Activated CD4-positive, alpha-beta T cell treated with anti-CD3 and anti-CD28 coated beads for 4 hours (primary cell): ENCODE data around the gene HTT-AS.
"Not testable (repeated sequence)": the region's sequence is repeated elsewhere in the genome, so short reads cannot be mapped to it uniquely, and the experiment has no call there.

Experiments
- DNase-seq, 2 donors: peaks; one replicate each; pipeline ENCODE4 v3.0.0-alpha.2; 2020

HTT-AS gene

DNA sequence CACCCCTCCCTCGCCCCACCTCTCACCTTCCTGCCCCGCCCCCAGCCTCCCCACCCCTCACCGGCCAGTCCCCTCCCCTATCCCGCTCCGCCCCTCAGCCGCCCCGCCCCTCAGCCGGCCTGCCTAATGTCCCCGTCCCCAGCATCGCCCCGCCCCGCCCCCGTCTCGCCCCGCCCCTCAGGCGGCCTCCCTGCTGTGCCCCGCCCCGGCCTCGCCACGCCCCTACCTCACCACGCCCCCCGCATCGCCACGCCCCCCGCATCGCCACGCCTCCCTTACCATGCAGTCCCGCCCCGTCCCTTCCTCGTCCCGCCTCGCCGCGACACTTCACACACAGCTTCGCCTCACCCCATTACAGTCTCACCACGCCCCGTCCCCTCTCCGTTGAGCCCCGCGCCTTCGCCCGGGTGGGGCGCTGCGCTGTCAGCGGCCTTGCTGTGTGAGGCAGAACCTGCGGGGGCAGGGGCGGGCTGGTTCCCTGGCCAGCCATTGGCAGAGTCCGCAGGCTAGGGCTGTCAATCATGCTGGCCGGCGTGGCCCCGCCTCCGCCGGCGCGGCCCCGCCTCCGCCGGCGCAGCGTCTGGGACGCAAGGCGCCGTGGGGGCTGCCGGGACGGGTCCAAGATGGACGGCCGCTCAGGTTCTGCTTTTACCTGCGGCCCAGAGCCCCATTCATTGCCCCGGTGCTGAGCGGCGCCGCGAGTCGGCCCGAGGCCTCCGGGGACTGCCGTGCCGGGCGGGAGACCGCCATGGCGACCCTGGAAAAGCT, at the start of gene HTT-AS, which contains the start of gene HTT:
TSS of gene HTT-AS (minus strand) at position 461 of the 768 bp plus-strand sequence.
TSS of gene HTT (plus strand) at position 604 of the 768 bp plus-strand sequence. CDS start at position 749, 145 bp downstream.
- peak; percentile 97 to 98 for DNase-seq

GRCh38 chr4:3123181-3123671, 48.9 kb upstream of the HTT-AS start:
- no peak for DNase-seq

DNA sequence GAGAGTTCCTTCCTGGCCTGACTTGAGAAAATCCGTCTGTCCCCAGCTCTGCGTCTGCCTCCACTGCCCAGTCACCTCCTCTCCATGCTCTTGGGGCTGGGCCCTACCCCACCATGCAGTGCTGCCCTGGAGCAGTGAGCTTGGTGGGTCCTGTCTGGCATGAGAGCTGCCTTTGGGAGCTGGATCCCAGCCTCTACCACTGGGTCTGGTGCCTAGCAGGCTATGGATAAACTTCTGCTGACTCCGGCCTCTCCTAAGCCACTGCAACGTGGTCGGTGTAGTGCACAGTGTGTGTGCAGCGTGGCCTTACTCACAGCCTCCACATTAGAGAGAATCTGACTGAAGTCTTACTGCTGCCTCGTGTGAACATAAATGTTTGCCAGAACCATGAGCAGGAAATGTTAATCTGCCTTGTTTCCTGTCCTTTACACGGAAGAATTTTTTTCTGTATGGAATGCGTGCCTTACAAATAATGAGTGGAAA, 47.8 kb upstream of the HTT-AS start:
- no peak for DNase-seq

- no peak for DNase-seq
Measured at GRCh38 chr4:3121596-3121995, 47.3 kb upstream of the HTT-AS start.

DNA sequence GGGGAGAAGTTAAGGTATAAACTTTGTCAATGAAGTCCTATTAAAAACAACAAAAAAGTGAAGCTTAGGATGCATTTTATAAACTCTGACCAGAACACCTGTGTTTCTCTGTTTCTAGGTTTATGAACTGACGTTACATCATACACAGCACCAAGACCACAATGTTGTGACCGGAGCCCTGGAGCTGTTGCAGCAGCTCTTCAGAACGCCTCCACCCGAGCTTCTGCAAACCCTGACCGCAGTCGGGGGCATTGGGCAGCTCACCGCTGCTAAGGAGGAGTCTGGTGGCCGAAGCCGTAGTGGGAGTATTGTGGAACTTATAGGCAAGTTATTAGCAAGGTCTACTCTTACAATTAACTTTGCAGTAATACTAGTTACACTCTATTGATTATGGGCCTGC, 46.8 kb upstream of the HTT-AS start:
- DNase-seq = no peak

- DNase-seq = no peak
Measured at GRCh38 chr4:3119464-3119863, 45.1 kb upstream of the HTT-AS start.

DNA sequence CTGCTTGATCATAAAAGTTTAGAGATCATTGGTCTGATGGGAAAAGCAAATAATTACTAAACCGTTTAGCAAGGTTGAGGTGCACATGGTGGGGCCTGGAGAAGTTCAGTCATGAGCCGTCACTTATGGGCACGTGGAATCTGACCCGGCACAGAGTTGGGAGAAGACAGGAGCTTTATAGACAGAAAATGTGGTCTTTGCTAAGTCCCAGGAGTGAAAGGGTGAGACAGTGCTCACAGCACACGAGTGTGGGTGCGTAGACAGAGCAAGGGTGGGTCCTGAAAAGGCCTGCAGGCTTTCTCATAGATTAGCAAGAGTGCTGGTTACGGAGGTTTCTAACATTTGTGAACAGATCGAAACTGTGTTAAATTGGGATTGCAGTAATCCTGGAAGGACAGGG, 44.0 kb upstream of the HTT-AS start:
- DNase-seq = no peak

- no peak for DNase-seq
Measured at GRCh38 chr4:3116955-3117354, 42.6 kb upstream of the HTT-AS start.

- no peak for DNase-seq
Measured at GRCh38 chr4:3115637-3116270, 41.4 kb upstream of the HTT-AS start.

DNA sequence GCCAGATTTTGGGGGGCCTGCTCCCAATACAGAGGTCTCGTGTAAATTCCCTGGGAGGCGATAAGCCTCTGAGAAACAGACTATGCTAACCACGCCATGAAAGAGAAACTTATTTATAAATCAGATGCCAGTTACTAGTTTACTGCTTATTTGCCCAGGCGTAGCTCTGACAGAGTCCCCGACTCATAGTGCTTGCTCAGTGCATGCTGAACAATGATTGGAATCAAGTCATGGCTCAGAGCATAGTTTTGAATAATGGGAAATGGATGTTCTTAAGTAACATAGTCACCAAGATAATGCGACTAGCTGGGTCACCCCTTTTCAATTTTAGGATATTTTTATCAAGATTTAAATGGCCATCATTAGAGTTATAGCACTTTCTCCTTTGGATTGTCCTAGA, 40.0 kb upstream of the HTT-AS start:
- no peak for DNase-seq

DNA sequence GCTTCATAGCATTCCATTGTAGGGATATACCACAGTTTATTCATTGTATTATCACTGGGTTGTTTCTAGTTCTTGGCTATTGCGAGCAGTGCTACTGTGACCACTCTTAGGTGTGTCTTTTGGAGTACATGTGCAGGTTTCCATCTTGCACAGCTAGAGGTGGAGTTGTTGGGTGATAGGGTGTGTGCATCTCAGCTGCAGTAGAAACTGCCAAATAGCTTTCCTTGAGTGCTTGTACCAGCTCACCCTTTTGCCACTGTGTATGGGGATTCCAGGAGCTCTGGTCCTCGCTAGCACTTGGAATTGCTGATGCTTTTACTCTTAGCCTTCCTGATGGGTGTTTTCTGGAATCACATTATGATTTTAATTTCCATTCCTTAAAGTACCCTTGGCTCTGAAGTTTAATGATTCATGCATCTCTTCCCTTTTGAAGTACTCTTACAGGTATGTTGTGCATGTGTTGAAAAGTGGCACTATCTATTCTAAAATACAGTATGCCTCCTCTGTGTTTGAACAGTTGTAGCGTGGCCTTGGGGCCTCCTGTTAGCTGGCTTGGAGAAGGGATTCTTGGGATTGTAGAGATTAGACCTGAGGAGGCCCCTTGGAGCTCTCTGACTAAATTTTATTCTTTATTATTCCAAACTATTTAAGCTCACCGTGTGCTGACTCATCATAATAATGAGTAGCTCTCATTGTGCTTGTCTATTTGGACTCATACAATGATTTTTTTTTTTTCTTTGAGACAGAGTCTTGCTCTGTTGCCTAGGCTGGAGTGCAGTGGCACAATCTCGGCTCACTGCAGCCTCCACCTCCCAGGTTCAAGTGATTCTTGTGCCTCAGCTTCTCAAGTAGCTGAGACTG, 38.5 kb upstream of the HTT-AS start:
- no peak for DNase-seq

- DNase-seq = no peak
Measured at GRCh38 chr4:3112201-3112600, 37.9 kb upstream of the HTT-AS start.

DNA sequence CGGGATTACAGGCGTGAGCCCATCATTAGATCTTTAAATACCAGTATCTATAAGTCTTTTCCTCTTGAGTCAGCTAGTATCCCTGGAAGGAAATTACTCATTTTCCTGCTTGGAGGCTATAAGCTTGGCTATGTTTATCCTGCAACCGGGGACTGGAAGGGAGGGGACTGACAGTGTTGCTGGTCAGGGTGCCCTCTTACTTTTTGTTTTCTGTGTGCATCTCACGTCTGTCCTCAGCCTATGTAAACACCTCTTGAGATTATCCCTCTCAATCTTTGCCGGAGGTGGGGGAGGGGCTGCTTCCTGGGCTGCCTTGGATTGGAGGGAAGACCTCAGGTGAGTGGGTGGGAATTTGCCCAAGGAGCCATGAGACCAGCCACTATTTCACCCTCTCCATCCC, 37.1 kb upstream of the HTT-AS start:
- DNase-seq = no peak

DNA sequence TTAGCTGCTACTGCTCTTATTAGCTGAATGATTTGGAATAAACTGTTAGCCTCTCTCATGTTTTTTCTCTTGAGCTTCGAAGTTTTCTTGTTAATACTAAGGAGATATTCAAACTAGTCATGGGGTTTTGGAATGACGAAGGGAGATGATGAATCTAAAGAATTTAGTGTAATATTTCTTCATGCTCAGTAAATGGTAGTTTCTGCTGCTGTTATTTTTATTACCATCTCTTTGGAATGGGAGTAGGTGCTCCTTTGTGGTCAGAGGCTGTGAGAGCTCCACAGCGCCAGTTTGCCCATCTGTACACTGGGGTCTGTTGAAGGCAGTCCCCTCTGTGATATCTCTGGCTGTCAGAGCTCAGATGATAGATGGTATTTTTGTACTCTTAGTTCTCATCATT, 33.9 kb upstream of the HTT-AS start:
- no peak for DNase-seq

- no peak for DNase-seq
Measured at GRCh38 chr4:3107691-3108121, 33.4 kb upstream of the HTT-AS start.

DNA sequence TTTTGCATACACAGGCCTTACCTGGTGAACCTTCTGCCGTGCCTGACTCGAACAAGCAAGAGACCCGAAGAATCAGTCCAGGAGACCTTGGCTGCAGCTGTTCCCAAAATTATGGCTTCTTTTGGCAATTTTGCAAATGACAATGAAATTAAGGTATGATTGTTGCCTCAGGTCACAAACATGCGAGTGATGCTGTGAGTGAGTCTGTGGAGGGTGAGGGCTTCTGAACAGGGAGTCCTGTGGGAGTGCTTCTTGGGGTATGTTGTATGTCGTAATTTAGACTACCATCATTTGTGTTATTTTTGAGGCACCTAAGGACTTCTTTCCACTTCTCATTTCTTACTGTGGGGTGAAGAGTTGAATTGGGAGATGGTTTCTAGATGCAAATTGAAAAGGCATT, 32.9 kb upstream of the HTT-AS start:
- DNase-seq = no peak

- peak; percentile 86 to 93 for DNase-seq
Measured at GRCh38 chr4:3106339-3107186, 32.2 kb upstream of the HTT-AS start.

DNA sequence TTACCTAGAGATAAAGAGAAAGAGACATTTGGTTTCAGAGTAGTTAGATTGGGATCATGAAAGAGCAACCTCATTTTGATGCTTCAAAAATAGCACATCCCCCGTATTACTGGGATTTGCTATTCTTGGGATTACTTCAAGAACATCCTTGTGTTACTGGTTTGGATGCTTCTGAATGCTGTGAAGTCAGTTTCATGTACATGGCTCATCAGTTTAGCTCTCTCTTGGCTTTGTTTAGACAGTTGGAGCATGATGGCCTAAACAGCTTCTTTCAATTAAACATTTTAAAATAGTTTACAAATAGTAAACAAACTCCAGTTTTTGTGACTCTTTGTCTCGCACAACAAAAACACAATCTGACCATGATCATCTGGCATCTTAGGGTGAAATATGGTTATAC, 24.0 kb upstream of the HTT-AS start:
- DNase-seq = no peak

DNA sequence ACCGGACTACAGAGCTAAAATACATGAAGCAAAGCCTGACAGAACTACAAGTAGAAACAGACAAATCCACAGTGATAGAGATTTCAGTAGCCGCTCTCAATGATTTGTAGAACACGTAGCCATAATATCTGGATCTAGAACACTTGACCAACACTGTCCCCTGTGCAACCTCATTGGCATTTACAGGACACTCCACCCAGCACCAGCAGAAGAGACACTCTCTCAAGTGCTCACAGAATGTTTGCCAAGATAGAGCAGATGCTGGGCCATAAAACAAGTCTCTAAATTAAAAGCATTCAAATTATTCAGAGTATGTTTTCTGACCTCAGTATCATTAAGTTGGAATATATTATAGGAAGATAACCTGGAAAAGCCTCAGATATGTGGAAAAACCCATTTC, 21.9 kb upstream of the HTT-AS start:
- no peak for DNase-seq

DNA sequence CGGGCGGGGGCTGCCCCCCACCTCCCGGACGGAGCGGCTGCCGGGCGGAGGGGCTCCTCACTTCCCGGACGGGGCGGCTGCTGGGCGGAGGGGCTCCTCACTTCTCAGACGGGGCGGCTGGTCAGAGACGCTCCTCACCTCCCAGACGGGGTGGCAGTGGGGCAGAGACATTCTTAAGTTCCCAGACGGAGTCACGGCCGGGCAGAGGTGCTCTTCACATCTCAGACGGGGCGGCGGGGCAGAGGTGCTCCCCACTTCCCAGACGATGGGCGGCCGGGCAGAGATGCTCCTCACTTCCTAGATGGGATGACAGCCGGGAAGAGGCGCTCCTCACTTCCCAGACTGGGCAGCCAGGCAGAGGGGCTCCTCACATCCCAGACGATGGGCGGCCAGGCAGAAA, 20.4 kb upstream of the HTT-AS start:
- not testable (repeated sequence) for DNase-seq

- no peak for DNase-seq
Measured at GRCh38 chr4:3091464-3091863, 17.1 kb upstream of the HTT-AS start.

DNA sequence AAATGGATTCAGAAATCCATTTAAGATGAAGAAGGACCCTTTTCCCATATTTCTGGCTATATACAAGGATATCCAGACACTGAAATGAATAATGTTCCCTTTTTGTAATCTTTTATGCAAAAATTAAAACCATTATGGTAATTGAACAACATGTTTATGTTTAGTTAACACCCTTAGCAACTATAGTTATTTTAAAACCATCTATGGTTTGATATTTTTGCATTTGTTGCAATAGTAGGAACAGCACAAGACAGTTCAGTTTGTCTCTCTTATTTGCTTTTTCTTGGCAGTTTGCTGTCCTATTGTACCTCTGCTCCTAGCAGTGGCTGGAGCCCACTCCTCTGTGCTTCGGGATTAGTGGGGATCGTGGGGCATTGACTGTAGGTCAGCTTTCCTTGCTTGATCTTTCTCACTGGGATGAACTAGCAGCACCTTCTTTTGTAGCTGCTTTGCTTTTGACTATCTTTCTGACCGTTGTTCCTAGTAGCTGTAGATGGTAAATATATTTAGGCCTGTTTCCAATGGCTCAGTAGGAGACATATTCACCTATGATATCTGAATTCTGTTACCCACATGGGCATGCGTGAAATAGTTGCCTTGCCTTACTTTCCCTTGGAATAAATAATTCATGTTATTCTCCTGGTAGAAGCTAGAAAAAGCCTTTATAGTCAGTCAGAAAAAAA, 12.9 kb upstream of the HTT-AS start:
- no peak for DNase-seq
